HCT116 (cell line): ENCODE data around the gene C1orf105.

Experiments
- EZH2phosphoT487 ChIP-seq: fragments of 200-600 bp; IDR thresholded peaks from 2 replicates; pipeline ENCODE4 v1.6.1; 2018; ENCODE audit warnings: antibody characterized with exemption, borderline replicate concordance
- POLR2AphosphoS5 ChIP-seq: IDR thresholded peaks from 2 replicates; pipeline ENCODE4 v1.6.1; 2011; ENCODE audit warnings: mild to moderate bottlenecking, low read depth, low read length, moderate library complexity
- TF ChIP-seq, protein P1 (sequence below), 3 experiments: fragments of 200-600 bp in 1 of 3; sonication (generic) in 1 of 3; IDR thresholded peaks in 2 of 3; conservative IDR thresholded peaks in 1 of 3; 2 replicates each; pipeline ENCODE4 v1.5.1; 2012 to 2017; ENCODE audit warnings: low read depth in 2 of 3, low read length in 2 of 3, antibody characterized with exemption in 1 of 3, borderline replicate concordance in 1 of 3, control low read depth in 1 of 3, mild to moderate bottlenecking in 1 of 3, mixed read lengths in 1 of 3, mixed run types in 1 of 3, moderate library complexity in 1 of 3; ENCODE audit not compliant: insufficient read depth in 1 of 3

DNA sequence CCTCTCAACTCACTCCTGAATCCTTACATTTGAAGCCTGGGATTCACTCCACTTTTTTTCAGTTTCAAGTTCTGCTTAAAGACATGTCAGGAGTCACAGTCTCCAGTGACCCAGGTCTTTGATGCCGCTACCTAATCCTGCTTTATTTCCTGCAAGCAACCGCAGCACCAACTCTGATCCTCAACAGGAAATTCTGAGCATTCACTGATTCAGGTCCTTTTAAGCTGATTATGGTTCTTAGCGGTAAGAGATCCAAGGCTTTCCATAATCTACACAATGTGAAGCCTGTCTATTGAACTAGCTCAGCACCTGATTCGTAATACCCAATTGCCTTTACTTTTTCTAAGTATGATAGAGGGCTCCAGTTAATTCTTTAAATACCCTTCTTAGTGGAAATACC lies 67.1 kb downstream of the C1orf105 start:
- TF ChIP-seq POLR2AphosphoS5 (no peak), EZH2phosphoT487 (no peak)
- TF ChIP-seq, protein P1, sequence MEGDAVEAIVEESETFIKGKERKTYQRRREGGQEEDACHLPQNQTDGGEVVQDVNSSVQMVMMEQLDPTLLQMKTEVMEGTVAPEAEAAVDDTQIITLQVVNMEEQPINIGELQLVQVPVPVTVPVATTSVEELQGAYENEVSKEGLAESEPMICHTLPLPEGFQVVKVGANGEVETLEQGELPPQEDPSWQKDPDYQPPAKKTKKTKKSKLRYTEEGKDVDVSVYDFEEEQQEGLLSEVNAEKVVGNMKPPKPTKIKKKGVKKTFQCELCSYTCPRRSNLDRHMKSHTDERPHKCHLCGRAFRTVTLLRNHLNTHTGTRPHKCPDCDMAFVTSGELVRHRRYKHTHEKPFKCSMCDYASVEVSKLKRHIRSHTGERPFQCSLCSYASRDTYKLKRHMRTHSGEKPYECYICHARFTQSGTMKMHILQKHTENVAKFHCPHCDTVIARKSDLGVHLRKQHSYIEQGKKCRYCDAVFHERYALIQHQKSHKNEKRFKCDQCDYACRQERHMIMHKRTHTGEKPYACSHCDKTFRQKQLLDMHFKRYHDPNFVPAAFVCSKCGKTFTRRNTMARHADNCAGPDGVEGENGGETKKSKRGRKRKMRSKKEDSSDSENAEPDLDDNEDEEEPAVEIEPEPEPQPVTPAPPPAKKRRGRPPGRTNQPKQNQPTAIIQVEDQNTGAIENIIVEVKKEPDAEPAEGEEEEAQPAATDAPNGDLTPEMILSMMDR (IDR thresholded peaks at IDR 0.05 in 2 of 3, conservative IDR thresholded peaks at IDR 0.05 in 1 of 3; ENCODE audit: borderline replicate concordance in 1 of 3, insufficient read depth in 1 of 3, low read depth in 2 of 3, low read length in 2 of 3), result no peak
